Measurements from ENCODE around the gene GBGT1. TPM values are rescaled to one million over a fixed set of nuclear protein-coding genes. Genes with fewer than 3 reads are reported as not detected.

The GBGT1 gene
- total RNA-seq = 17.3 and 36.9 TPM in 2 replicates

DNA sequence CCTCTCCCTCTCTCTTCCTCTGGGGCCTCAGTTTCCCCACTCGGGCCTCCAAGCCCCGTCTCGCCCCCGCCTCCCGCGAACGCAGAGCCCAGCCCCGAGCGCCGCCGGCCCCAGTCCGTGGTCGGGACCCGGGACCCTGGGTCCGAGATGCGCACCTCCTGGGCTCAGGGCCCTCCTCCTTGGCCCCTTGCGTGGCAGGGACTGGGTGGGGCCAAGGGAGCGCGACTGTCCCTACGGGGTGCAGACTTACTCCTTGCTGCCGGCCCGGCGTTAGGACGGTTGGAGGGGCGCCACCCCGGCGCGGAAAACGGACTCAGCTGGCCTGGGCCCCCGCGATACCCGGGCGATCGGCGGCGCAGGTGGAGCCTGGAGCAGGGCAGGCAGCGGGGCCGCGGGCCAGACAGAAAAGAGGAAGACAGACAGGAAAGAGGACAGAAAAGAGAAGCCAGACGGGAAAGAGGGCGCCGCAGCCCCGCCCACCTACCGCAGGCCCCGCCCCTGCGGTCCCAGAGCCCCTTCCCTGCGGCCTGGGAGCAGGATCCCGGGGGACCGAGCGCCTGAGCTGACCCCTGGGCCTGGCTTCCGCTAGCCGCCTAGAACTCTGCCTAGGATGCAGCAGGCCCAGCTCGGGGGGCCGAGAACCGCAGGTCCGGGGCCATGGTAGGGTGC is at the start of gene GBGT1:
Gene GBGT1, minus strand, starts transcription at position 411 of the 669 bp plus-strand sequence. CDS start 1,502 bp downstream, outside the sequence.

GRCh38 chr9:133208880-133209300 is 45.2 kb upstream of the GBGT1 start, which contains the start of gene OBP2B:
Gene OBP2B (minus strand): TSS chr9:133209250. CDS start chr9:133209199, 51 bp downstream.

DNA sequence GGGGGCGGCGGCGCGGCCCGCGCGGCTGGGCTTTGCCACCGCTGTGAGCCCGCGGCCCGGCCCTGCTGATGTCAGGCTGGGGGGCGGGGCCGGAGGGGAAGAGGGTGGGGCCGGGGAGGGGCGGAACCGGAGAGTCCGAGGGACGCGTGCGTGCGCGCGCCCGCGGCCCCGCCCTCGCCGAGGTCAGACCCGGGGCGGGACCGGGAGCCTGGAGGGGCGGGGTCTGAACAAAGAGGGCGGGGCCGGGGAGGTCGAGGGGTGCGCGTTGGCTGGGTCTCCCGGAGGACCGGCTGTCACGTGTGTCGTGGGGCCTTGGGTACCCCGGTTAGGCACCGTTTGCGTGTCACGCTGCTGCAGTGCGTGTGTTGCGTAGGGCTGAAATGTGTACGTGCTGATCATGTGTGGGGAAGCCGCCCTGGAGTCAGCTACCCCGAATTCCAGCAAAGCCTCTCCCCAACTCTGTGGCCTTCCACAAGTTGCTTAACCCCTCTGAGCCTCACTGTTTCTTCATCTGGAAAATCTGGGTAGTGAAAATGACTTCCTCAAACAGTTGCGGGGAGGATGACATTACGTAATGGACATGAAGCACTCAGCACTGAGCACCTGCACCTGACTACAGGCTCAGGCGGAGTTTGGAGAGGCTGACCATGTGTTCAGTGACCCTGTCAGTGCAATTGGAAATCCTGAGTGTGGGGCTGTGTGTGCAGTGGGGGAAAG is 42.4 kb downstream of the GBGT1 start, which contains the start of gene RALGDS:
Gene RALGDS, minus strand, starts transcription at position 43 of the 717 bp plus-strand sequence. CDS start 86 bp downstream, outside the sequence.

Other genes with a start within 250 kb of the GBGT1 start
- 49.3 and 53.6 TPM in 2 replicates for gene TSC1, start 219.3 kb downstream of the GBGT1 start, total RNA-seq
- gene GFI1B, start 185.2 kb downstream of the GBGT1 start, total RNA-seq = not detected in 2 replicates
- 66.3 TPM in 2 replicates for gene GTF3C5, start 132.9 kb downstream of the GBGT1 start, total RNA-seq
- under 0.01 and 0.29 TPM in 2 replicates for gene CEL, start 101.9 kb downstream of the GBGT1 start, total RNA-seq
- gene RALGDS, start 42.7 kb downstream of the GBGT1 start, total RNA-seq = 61.5 and 67.6 TPM in 2 replicates
- gene OBP2B, start 45.3 kb upstream of the GBGT1 start, total RNA-seq = not detected in 2 replicates
- gene ABO, start 111.3 kb upstream of the GBGT1 start, total RNA-seq = 0.10 TPM in 1 of 2 replicates, not detected in the other
- 11.1 and 11.3 TPM in 2 replicates for gene SURF6, start 172.3 kb upstream of the GBGT1 start, total RNA-seq
- 19.6 and 19.9 TPM in 2 replicates for gene MED22, start 184.2 kb upstream of the GBGT1 start, total RNA-seq
- 2,150 and 2,505 TPM in 2 replicates for gene RPL7A, start 184.3 kb upstream of the GBGT1 start, total RNA-seq
- gene SURF1, start 192.6 kb upstream of the GBGT1 start, total RNA-seq = 11.7 and 19.3 TPM in 2 replicates
- gene SURF2, start 192.6 kb upstream of the GBGT1 start, total RNA-seq = 10.7 and 12.1 TPM in 2 replicates
- 336 and 365 TPM in 2 replicates for gene SURF4, start 212.1 kb upstream of the GBGT1 start, total RNA-seq
- gene STKLD1, start 212.5 kb upstream of the GBGT1 start, total RNA-seq = 0.33 and 1.6 TPM in 2 replicates